UCSD-AML1 (cell line): Measurements from ENCODE around the gene MEGF9.
"Not testable (repeated sequence)": the region's sequence is repeated elsewhere in the genome, so short reads cannot be mapped to it uniquely, and the experiment has no call there.

Experiments
- DNase-seq: peaks from one replicate; lab custom pipeline; 2025; ENCODE audit not compliant: unreplicated experiment; lab: John Stamatoyannopoulos, UW

MEGF9 gene

GRCh38 chr9:120714088-120714845, at the start of gene MEGF9:
MEGF9 (minus strand) TSS chr9:120714470; CDS start chr9:120714358, 112 bp downstream.
- DNase-seq: peak; percentile 96

GRCh38 chr9:120761006-120761405, 46.7 kb upstream of the MEGF9 start:
- DNase-seq: no peak

- no peak for DNase-seq
Measured at GRCh38 chr9:120759755-120760400, 45.6 kb upstream of the MEGF9 start.

- no peak for DNase-seq
Measured at GRCh38 chr9:120758544-120758943, 44.3 kb upstream of the MEGF9 start.

GRCh38 chr9:120757026-120757913, 43.0 kb upstream of the MEGF9 start:
- DNase-seq: no peak

- DNase-seq: no peak
Measured at GRCh38 chr9:120756531-120756930, 42.3 kb upstream of the MEGF9 start.

GRCh38 chr9:120755810-120756434, 41.7 kb upstream of the MEGF9 start:
- DNase-seq: peak; percentile 28

GRCh38 chr9:120755044-120755443, 40.8 kb upstream of the MEGF9 start:
- no peak for DNase-seq

GRCh38 chr9:120750421-120750820, 36.2 kb upstream of the MEGF9 start:
- no peak for DNase-seq

GRCh38 chr9:120746366-120746765, 32.1 kb upstream of the MEGF9 start:
- not testable (repeated sequence) for DNase-seq

GRCh38 chr9:120745278-120745677, 31.0 kb upstream of the MEGF9 start:
- no peak for DNase-seq

- DNase-seq: no peak
Measured at GRCh38 chr9:120742951-120743416, 28.7 kb upstream of the MEGF9 start.

GRCh38 chr9:120741701-120742100, 27.4 kb upstream of the MEGF9 start:
- no peak for DNase-seq

- DNase-seq: no peak
Measured at GRCh38 chr9:120741191-120741590, 26.9 kb upstream of the MEGF9 start.

- no peak for DNase-seq
Measured at GRCh38 chr9:120740132-120740531, 25.9 kb upstream of the MEGF9 start.

- no peak for DNase-seq
Measured at GRCh38 chr9:120737416-120738165, 23.3 kb upstream of the MEGF9 start.

GRCh38 chr9:120736881-120737280, 22.6 kb upstream of the MEGF9 start:
- DNase-seq: no peak

- peak; percentile 37 for DNase-seq
Measured at GRCh38 chr9:120735415-120736126, 21.3 kb upstream of the MEGF9 start.

GRCh38 chr9:120734607-120735410, 20.5 kb upstream of the MEGF9 start:
- no peak for DNase-seq
